H1 (cell line): ENCODE results near the gene PIGS. TPM values are rescaled to one million over a fixed set of nuclear protein-coding genes. Genes with fewer than 3 reads are reported as not detected.

ENCODE experiments used
- ATF3 ChIP-seq: IDR thresholded peaks from 2 replicates; pipeline ENCODE4 v1.6.1; 2011; ENCODE audit warnings: low read depth, mild to moderate bottlenecking, low read length; ENCODE audit not compliant: insufficient read depth
- CBX5 ChIP-seq: fragments of 300-800, 300-1000 bp; sonication (generic); IDR thresholded peaks from 2 replicates; pipeline ENCODE4 v1.7.1; 2016; ENCODE audit warnings: antibody characterized with exemption, low read length, low read depth
- polyA plus RNA-seq, 7 experiments: library from polyadenylated mRNA; depleted of rRNA in 3 of 7; stranded (reverse) in 5 of 7; unstranded in 2 of 7; fragments of >200 nt in 5 of 7; fragments of 200-250 nt in 2 of 7; gene quantifications; 1 replicate in 5 of 7; 2 replicates in 1 of 7; 4 replicates in 1 of 7; pipeline versions ENCODE4 v1.2.1 to v1.2.3, GENCODE V29; 2011 to 2013; ENCODE audit warnings: missing spikeins in 2 of 7, mixed read lengths in 2 of 7
- total RNA-seq: library from RNA; stranded (reverse); fragmentation: NEBNext Ultra II Directional; extraction: Animal tissue kit (Norgen Biotek cat#: 25700); gene quantifications from 2 replicates; pipeline ENCODE4 v1.2.1, GENCODE V29; 2021

PIGS gene
- total and polyA plus RNA-seq, 2 of the 8 experiments (the other 6 are each of a cell fraction or from before 2014, with no cell fraction given), result 44.3 to 50.6 TPM

- TF ChIP-seq ATF3 (no peak), CBX5 (no peak)
- TF ChIP-seq, all 59 proteins: peak for 0
Observed at GRCh38 chr17:28584434-28584833, 13.1 kb upstream of the PIGS start (continued).
